ENCODE measurements around the gene EIF4E2.

Gene EIF4E2

GRCh38 chr2:232537079-232537478 is 13.4 kb upstream of the EIF4E2 start:
- no peak for DNase-seq (ENCODE audit: low read depth in 4 of 4, low spot score in 1 of 4)

- DNase-seq (ENCODE audit: low read depth in 4 of 4, low spot score in 1 of 4), result no peak
These were observed 13.0 kb upstream of the EIF4E2 start for GRCh38 chr2:232537499-232537898.

DNA sequence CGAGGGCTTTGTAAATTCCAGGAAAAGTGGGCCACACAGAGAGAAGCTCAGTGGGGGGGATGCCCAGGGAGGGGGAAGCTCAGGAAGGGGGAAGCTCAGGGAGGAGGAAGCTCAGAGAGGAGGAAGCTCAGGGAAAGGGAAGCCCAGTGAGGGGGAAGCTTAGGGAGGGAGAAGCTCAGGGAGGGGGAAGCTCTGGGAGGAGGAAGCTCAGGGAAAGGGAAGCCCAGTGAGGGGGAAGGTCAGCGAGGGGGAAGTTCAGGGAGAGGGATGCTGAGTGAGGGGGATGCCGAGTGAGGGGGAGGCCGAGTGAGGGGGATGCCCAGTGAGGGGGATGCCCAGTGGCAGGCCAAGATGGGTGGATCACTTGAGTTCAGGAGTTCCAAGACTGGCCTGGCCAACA is 11.8 kb upstream of the EIF4E2 start:
- DNase-seq (ENCODE audit: low read depth in 4 of 4, low spot score in 1 of 4), result no peak

DNA sequence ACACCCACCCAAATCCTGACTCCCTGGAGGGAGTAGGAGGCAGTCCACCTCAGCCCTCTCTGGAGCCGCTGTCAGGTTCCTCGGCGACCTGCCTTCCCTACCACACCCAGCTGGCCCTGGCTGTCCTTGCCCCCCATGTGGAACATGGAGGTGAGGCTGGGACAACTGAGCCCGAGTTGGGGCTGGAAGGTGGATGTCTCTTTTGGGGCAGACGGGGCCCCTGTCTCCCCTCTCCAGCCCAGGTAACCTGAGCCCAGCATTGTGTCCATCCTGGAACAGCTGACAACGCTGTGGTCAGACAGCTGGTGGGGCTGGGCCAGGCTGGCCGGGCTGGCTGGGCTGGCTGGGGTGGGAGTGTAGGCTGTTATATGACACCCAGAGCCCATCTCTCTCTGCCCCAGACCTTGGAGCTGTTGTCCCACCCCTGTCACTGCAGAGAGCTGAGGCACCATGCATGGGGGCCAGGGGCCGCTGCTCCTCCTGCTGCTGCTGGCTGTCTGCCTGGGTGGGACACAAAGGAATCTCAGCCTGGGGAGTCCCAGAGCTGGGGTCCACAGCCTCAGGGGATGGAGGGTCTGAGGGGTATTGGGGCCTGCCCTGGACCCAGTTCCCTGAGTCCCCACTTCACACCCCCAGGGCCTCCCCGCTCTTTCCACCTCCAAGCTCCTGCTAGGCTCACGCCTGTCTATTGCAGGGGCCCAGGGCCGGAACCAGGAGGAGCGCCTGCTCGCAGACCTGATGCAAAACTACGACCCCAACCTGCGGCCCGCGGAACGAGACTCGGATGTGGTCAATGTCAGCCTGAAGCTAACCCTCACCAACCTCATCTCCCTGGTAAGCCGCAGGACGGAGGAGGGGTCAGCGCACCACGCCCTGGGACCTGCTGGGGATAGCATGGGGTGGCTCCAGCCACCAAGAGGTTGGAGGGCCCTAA is 10.9 kb upstream of the EIF4E2 start, which contains the start of gene CHRNG:
TSS of gene CHRNG (plus strand) at position 395 of the 934 bp plus-strand sequence. CDS start at position 451, 56 bp downstream.
- no peak for DNase-seq (ENCODE audit: low read depth in 4 of 4, low spot score in 1 of 4)

GRCh38 chr2:232540441-232541041 is 9.9 kb upstream of the EIF4E2 start:
- no peak for DNase-seq (ENCODE audit: low read depth in 4 of 4, low spot score in 1 of 4)

- no peak for DNase-seq (ENCODE audit: low read depth in 4 of 4, low spot score in 1 of 4)
These were observed 9.1 kb upstream of the EIF4E2 start for GRCh38 chr2:232541195-232541960.

GRCh38 chr2:232541961-232542714 is 8.4 kb upstream of the EIF4E2 start:
- DNase-seq (ENCODE audit: low read depth in 4 of 4, low spot score in 1 of 4), result no peak

DNA sequence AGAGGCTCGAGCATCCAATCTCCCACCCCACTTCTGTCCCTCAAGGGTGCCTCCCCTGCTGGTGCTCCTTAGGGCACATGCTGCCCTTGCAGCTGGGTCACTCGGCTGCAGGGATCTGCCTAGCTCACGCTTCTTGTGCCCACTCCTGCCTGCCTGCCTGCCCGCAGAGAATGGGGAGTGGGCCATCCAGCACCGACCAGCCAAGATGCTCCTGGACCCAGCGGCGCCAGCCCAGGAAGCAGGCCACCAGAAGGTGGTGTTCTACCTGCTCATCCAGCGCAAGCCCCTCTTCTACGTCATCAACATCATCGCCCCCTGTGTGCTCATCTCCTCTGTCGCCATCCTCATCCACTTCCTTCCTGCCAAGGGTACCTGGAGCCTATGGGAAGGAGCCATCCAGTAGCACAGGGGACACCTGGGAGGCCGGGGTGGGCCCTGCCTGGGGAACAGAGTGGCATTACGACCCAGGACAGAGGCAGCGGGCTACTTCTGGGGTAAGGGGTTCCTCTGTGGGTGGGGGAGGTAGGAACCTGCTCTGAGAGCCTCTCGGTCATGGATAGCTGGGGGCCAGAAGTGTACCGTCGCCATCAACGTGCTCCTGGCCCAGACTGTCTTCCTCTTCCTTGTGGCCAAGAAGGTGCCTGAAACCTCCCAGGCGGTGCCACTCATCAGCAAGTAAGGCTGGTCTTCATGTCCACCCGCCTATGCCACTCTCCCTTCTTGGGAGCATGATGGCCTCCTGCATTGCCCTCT is 7.6 kb upstream of the EIF4E2 start:
- DNase-seq (ENCODE audit: low read depth in 4 of 4, low spot score in 1 of 4), result no peak

GRCh38 chr2:232543491-232543890 is 7.0 kb upstream of the EIF4E2 start:
- no peak for DNase-seq (ENCODE audit: low read depth in 4 of 4, low spot score in 1 of 4)

- no peak for DNase-seq (ENCODE audit: low read depth in 4 of 4, low spot score in 1 of 4)
These were observed 6.4 kb upstream of the EIF4E2 start for GRCh38 chr2:232543928-232544631.

DNA sequence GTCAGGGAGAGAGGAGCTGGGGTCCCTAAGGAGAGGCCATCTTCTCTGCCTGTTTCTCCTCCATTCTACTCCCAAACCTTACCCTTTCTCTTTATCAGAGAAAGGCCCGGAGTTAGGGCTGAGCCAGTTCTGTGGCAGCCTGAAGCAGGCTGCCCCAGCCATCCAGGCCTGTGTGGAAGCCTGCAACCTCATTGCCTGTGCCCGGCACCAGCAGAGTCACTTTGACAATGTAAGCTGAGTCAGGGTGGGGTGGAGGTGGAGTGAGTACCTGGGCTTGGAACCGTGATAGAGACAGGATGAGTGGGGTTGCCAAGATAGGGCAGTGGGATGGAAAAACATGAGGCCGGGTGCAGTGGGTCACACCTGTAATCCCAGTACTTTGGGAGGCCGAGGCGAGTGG is 5.8 kb upstream of the EIF4E2 start:
- no peak for DNase-seq (ENCODE audit: low read depth in 4 of 4, low spot score in 1 of 4)

DNA sequence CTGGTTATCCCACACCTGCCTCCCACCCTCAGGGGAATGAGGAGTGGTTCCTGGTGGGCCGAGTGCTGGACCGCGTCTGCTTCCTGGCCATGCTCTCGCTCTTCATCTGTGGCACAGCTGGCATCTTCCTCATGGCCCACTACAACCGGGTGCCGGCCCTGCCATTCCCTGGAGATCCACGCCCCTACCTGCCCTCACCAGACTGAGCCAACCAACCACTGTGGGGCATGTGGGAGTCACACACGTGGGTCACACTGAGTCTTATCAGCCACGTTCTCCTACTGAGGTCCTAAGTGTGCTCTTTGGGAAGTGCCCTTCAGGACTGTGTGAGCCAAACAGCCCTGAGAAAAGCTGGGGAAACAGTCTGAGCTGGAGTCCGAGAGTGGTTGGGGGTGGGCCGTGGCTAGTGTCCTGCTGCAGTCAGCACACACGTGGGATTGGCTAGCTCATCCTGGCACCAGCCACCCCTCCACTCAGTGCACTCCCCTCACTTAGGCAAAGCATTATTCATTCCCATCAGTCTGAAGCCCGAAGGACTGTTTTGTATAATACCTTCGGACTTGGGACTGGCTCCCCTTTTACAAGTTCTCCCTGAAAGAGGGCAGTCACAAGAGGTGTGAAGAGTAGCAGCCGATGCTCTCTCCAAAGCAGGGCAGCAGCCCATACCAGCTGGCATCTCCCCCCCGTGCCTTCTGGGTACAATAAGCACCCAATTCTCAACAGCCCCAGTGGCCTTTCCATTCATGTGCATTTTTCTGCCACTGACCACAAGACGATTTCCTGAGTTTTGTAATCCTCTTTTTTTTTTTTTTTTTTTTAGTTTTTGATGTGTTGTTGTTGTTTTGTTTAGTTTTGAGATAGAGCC is 4.7 kb upstream of the EIF4E2 start:
- no peak for DNase-seq (ENCODE audit: low read depth in 4 of 4, low spot score in 1 of 4)

GRCh38 chr2:232547991-232548390 is 2.5 kb upstream of the EIF4E2 start:
- DNase-seq (ENCODE audit: low read depth in 4 of 4, low spot score in 1 of 4), result no peak

- no peak for DNase-seq (ENCODE audit: low read depth in 4 of 4, low spot score in 1 of 4)
These were observed 685 bp upstream of the EIF4E2 start for GRCh38 chr2:232549655-232550353.

DNA sequence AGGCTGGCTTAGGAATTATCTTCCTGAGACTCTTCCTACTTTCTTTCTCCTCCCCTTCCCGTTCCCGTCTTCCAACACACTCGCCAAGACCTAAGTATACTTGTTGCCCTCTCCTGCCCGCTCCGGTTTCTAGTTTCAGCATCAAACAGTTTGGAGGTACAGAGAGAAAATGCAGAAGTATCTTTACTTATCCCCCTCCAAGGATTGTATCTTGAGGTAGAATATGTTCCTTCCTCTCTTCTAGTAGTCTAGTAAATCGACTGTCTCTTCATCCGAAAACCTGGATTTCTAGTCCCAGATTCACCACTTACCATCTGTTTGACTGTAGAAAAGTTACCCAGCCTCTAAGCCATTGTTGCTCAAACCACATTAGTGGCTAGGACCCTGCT is 755 bp downstream of the EIF4E2 start:
- no peak for DNase-seq (ENCODE audit: low read depth in 4 of 4, low spot score in 1 of 4)

DNA sequence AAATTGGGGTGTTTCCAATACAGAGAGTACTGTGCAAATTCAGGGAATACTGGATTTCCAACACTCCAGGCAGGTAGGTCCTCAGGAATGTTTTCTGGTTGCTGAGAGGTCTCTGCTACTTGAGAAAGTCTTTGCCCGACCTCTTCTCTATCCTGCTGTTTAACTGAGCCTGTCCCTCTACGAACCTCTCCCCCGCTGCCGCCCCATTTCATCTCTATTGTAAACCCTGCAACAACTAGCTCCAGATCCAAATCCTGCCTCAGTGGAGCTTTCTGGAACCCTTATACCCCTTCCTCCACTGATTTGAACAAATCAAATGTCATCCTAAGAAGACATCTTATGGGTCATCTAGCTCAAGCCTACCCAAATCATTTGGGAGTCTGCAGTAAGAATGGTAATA is 1.3 kb downstream of the EIF4E2 start:
- no peak for DNase-seq (ENCODE audit: low read depth in 4 of 4, low spot score in 1 of 4)

DNA sequence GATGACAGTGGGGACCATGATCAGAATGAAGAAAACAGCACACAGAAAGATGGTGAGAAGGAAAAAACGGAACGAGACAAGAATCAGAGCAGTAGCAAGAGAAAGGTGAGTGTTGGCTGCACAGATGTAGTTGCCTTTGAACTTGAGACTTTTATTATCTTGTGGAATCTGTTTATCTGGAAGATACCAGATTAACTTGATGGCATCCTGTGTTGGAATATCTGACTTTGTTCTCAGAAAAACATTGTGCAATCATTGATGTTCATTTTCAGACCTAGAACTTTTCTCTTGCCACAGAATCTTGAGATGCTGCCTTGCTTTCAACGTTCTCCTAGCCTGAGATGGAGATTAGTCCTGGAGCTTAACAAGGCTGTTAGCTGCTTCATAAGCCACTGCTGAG is 5.9 kb downstream of the EIF4E2 start:
- no peak for DNase-seq (ENCODE audit: low read depth in 4 of 4, low spot score in 1 of 4)

- DNase-seq (ENCODE audit: low read depth in 4 of 4, low spot score in 1 of 4), result no peak
These were observed 12.1 kb downstream of the EIF4E2 start for GRCh38 chr2:232562515-232563151.

Measured in stimulated activated CD4-positive, alpha-beta T cell treated with anti-CD3 and anti-CD28 coated beads, Interleukin-1b, Interleukin-23, amount 100 ng/mL, for 24 hours (primary cell).